Adipose tissue (tissue), 3 donors: ENCODE data around the gene CELA1. TPM values are rescaled to one million over a fixed set of nuclear protein-coding genes. Genes with fewer than 3 reads are reported as not detected.

Source experiments
- H3K27ac ChIP-seq: one replicate; pipeline ENCODE4 v1.5.1; 2013; ENCODE audit warnings: low read depth, low read length
- WGBS, 3 donors: extraction: QIAGEN DNeasy Blood & Tissue Kit; methylation state at CpG; one replicate each; pipeline ENCODE4 v1.1.7; 2013; 5-methylcytosine and 5-hydroxymethylcytosine counted together
- polyA plus RNA-seq, 3 donors: library from polyadenylated mRNA; stranded (reverse); fragments of 200-250 nt; gene quantifications; one replicate each; pipeline ENCODE4 v1.2.3, GENCODE V29; 2013
- donor health status: healthy with polysubstance abuse.
- donor health status: Bipolar disorder and iron deficiency.
- donor health status: healthy.

Gene CELA1
- polyA plus RNA-seq: not detected

- 82 to 87% (median 87%) methylated on average over 3 of the region's 3 CpGs for WGBS, 3 donors
- no peak within 1 kb of the TSS for H3K27ac ChIP-seq
Measured at GRCh38 chr12:51346581-51346980, at the start of gene CELA1. Gene CELA1 (minus strand): TSS chr12:51346679. CDS start chr12:51346638, 41 bp downstream.

GRCh38 chr12:51395283-51396230, 49.1 kb upstream of the CELA1 start:
- no peak overlapping the region for H3K27ac ChIP-seq
- 42 to 70% (median 48%) methylated on average over 8 of the region's 8 CpGs for WGBS, 3 donors

- 65 to 91% (median 68%) methylated on average over 14 of the region's 14 CpGs for WGBS, 3 donors
- H3K27ac ChIP-seq: no peak overlapping the region
Measured at GRCh38 chr12:51393676-51394545, 47.4 kb upstream of the CELA1 start.

- whole genome bisulfite sequencing, 3 donors: 28 to 57% (median 53%) methylated on average over 21 to 22 of the region's 22 CpGs
- H3K27ac ChIP-seq: no peak overlapping the region
Measured at GRCh38 chr12:51392556-51393237, 46.2 kb upstream of the CELA1 start.

- H3K27ac ChIP-seq: no peak within 1 kb of the TSS
- 1% methylated on average over 57 to 73 of the region's 73 CpGs for WGBS, 3 donors
Measured at GRCh38 chr12:51391283-51392123, 45.0 kb upstream of the CELA1 start, which contains the start of gene GALNT6. Gene GALNT6 (minus strand): TSS chr12:51391406. CDS start chr12:51379781, 11,625 bp downstream.

GRCh38 chr12:51390891-51391282, 44.4 kb upstream of the CELA1 start:
- H3K27ac ChIP-seq: no peak overlapping the region
- WGBS, 3 donors: 9 to 29% (median 29%) methylated on average over 8 of the region's 8 CpGs

- 79 to 82% (median 79%) methylated on average over 6 of the region's 6 CpGs for WGBS, 3 donors
- H3K27ac ChIP-seq: no peak overlapping the region
Measured at GRCh38 chr12:51390457-51390856, 44.0 kb upstream of the CELA1 start.

- no peak overlapping the region for H3K27ac ChIP-seq
- 74 to 95% (median 82%) methylated on average over 2 of the region's 2 CpGs for WGBS, 3 donors
Measured at GRCh38 chr12:51389302-51389999, 43.0 kb upstream of the CELA1 start.

GRCh38 chr12:51388846-51389245, 42.4 kb upstream of the CELA1 start:
- 92 to 95% (median 93%) methylated on average over 5 of the region's 5 CpGs for WGBS, 3 donors
- no peak overlapping the region for H3K27ac ChIP-seq

GRCh38 chr12:51388069-51388799, 41.8 kb upstream of the CELA1 start:
- 46 to 72% (median 54%) methylated on average over 10 of the region's 10 CpGs for WGBS, 3 donors
- H3K27ac ChIP-seq: no peak overlapping the region

- WGBS, 3 donors: 74 to 79% (median 77%) methylated on average over 4 of the region's 4 CpGs
Measured at GRCh38 chr12:51386351-51386750, 39.9 kb upstream of the CELA1 start.

GRCh38 chr12:51383269-51383905, 36.9 kb upstream of the CELA1 start:
- no peak overlapping the region for H3K27ac ChIP-seq
- WGBS, 3 donors: 60 to 68% (median 68%) methylated on average over 6 of the region's 6 CpGs

More at GRCh38 chr12:51386351-51386750, 39.9 kb upstream of the CELA1 start:
- no peak overlapping the region for H3K27ac ChIP-seq

GRCh38 chr12:51382173-51382572, 35.7 kb upstream of the CELA1 start:
- H3K27ac ChIP-seq: no peak overlapping the region
- 89 to 93% (median 91%) methylated on average over 7 of the region's 7 CpGs for WGBS, 3 donors

- no peak overlapping the region for H3K27ac ChIP-seq
- 54 to 60% (median 54%) methylated on average over 5 of the region's 5 CpGs for WGBS, 3 donors
Measured at GRCh38 chr12:51381226-51382079, 35.0 kb upstream of the CELA1 start.

GRCh38 chr12:51379571-51379970, 33.1 kb upstream of the CELA1 start:
- WGBS, 3 donors: 93 to 98% (median 94%) methylated on average over 11 of the region's 11 CpGs
- H3K27ac ChIP-seq: no peak overlapping the region
